Brain microvascular endothelial cell (primary cell): ENCODE measurements around the gene SECTM1.

Source experiments
- DNase-seq: peaks from one replicate; pipeline ENCODE4 v3.0.0-alpha.2; 2020
- H3K27ac ChIP-seq: fragments of 250-450 bp; sonication (Bioruptor Pico); 2 replicates; pipeline ENCODE4 v1.5.1; 2020; ENCODE audit warnings: mild to moderate bottlenecking, moderate library complexity
- H3K27me3 ChIP-seq: fragments of 250-450 bp; sonication (Bioruptor Pico); replicated peaks from 2 replicates; pipeline ENCODE4 v1.5.1; 2020; ENCODE audit warnings: mild to moderate bottlenecking
- H3K36me3 ChIP-seq: fragments of 250-450 bp; sonication (Bioruptor Pico); replicated peaks from 2 replicates; pipeline ENCODE4 v1.5.1; 2020; ENCODE audit warnings: mild to moderate bottlenecking
- H3K4me3 ChIP-seq: 2 replicates; pipeline ENCODE4 v1.5.1; 2011; ENCODE audit warnings: low read depth, mild to moderate bottlenecking, control low read depth, low read length, moderate library complexity
- CTCF ChIP-seq: IDR thresholded peaks from 2 replicates; pipeline ENCODE4 v1.5.1; 2011; ENCODE audit warnings: low read depth, mild to moderate bottlenecking, moderate library complexity, low read length, control low read depth, inconsistent platforms; ENCODE audit errors: missing control alignments
- in situ Hi-C: cut with HindIII; loops from 2 replicates; pipeline ENCODE4 v1.10.0; 2017; ENCODE audit warnings: low sequenced_read_pairs, low pct_ligation_motif_present

SECTM1 gene

GRCh38 chr17:82330322-82331239 lies 3.0 kb downstream of the SECTM1 start:
- TF ChIP-seq CTCF, result peak; percentile 18
- H3K27me3 ChIP-seq, result peaks cover 26% of the 10 kb centered on the region
- DNase-seq, result no peak
- H3K27ac ChIP-seq, result no peak overlapping the region
- H3K36me3 ChIP-seq, result no peaks in the 10 kb centered on the region
- in situ Hi-C loops, result loop anchor here (10.0 kb wide), 1 partner anchor 126 kb away; no protein-coding TSS in a partner anchor
- no peak overlapping the region for H3K4me3 ChIP-seq

- H3K27ac ChIP-seq, result no peak overlapping the region
- peaks cover 26% of the 10 kb centered on the region for H3K27me3 ChIP-seq
- in situ Hi-C loops, result loop anchor here (10.0 kb wide), 1 partner anchor 125 kb away; no protein-coding TSS in a partner anchor
- no peak for TF ChIP-seq CTCF
- H3K4me3 ChIP-seq, result no peak overlapping the region
- DNase-seq, result no peak
- H3K36me3 ChIP-seq, result no peaks in the 10 kb centered on the region
Observed at GRCh38 chr17:82329683-82330321, 3.8 kb downstream of the SECTM1 start.

- TF ChIP-seq CTCF, result no peak
- Histone ChIP-seq H3K4me3 (no peak overlapping the region), H3K36me3 (no peaks in the 10 kb centered on the region), H3K27ac (no peak overlapping the region), H3K27me3 (peaks cover 26% of the 10 kb centered on the region)
- DNase-seq, result no peak
- in situ Hi-C loops, result no loop called here
Observed at GRCh38 chr17:82328994-82329507, 4.5 kb downstream of the SECTM1 start.

GRCh38 chr17:82328141-82328993 lies 5.2 kb downstream of the SECTM1 start:
- Histone ChIP-seq H3K27ac (no peak overlapping the region), H3K4me3 (no peak overlapping the region), H3K36me3 (no peaks in the 10 kb centered on the region), H3K27me3 (peaks cover 26% of the 10 kb centered on the region)
- no peak for TF ChIP-seq CTCF
- in situ Hi-C loops, result no loop called here
- DNase-seq, result no peak

GRCh38 chr17:82327757-82328140 lies 5.8 kb downstream of the SECTM1 start:
- Histone ChIP-seq H3K27me3 (peaks cover 22% of the 10 kb centered on the region), H3K4me3 (no peak overlapping the region), H3K36me3 (no peaks in the 10 kb centered on the region), H3K27ac (no peak overlapping the region)
- in situ Hi-C loops, result no loop called here
- no peak for TF ChIP-seq CTCF
- no peak for DNase-seq
